ENCODE results near the gene PRPF19. TPM values are rescaled to one million over a fixed set of nuclear protein-coding genes. Genes with fewer than 3 reads are reported as not detected.

Gene PRPF19
- total and polyA plus RNA-seq, 2 donors (not counting 1 experiment from before 2014, with no cell fraction given), result 32.6 to 37.7 TPM

- no peak for DNase-seq (ENCODE audit: low read depth in 2 of 2)
- Histone ChIP-seq H4K20me1 (ENCODE audit: control insufficient read depth, extremely low read depth, insufficient read depth, low read length) (no peaks in the 10 kb centered on the region), H3K27ac (ENCODE audit: insufficient read depth, low read length) (no peak overlapping the region), H3K79me2 (ENCODE audit: control insufficient read depth, insufficient read depth, low read length) (no peaks in the 10 kb centered on the region), H3K4me3 (replicated peaks in 1 of 4; ENCODE audit: control extremely low read depth in 1 of 4, insufficient read depth in 1 of 4, low read depth in 3 of 4, low read length in 4 of 4) (no peak overlapping the region), H3K9me3 (ENCODE audit: control insufficient read depth, insufficient read depth, low read depth, low read length) (no peaks in the 10 kb centered on the region), H3K4me1 (ENCODE audit: control insufficient read depth, extremely low read depth, insufficient read depth, low read length) (no peaks in the 10 kb centered on the region), H3K27me3 (ENCODE audit: control insufficient read depth, insufficient read depth, low read length) (no peaks in the 10 kb centered on the region), H3K9ac (ENCODE audit: insufficient read depth, low read length) (no peak overlapping the region), H3K36me3 (ENCODE audit: control insufficient read depth, insufficient read depth, low read length) (peaks cover 4% of the 10 kb centered on the region), H3K4me2 (ENCODE audit: extremely low read depth, insufficient read depth, low read length) (no peak overlapping the region), H2AFZ (ENCODE audit: low read length) (no peak overlapping the region)
- no peak for TF ChIP-seq EZH2 (IDR thresholded peaks at IDR 0.05; ENCODE audit: low read length, missing control alignments)
- TF ChIP-seq CTCF (conservative IDR thresholded peaks at IDR 0.05 in 1 of 2, IDR thresholded peaks at IDR 0.05 in 1 of 2; ENCODE audit: low read depth in 1 of 2, low read length in 2 of 2), result no peak
Observed at GRCh38 chr11:60937144-60937527, 30.8 kb upstream of the PRPF19 start.

GRCh38 chr11:60936467-60937143 is 30.2 kb upstream of the PRPF19 start:
- Histone ChIP-seq H3K36me3 (ENCODE audit: control insufficient read depth, insufficient read depth, low read length) (peaks cover 2% of the 10 kb centered on the region), H3K27ac (ENCODE audit: insufficient read depth, low read length) (no peak overlapping the region), H3K9me3 (ENCODE audit: control insufficient read depth, insufficient read depth, low read depth, low read length) (no peaks in the 10 kb centered on the region), H3K4me1 (ENCODE audit: control insufficient read depth, extremely low read depth, insufficient read depth, low read length) (no peaks in the 10 kb centered on the region), H2AFZ (ENCODE audit: low read length) (no peak overlapping the region), H3K27me3 (ENCODE audit: control insufficient read depth, insufficient read depth, low read length) (no peaks in the 10 kb centered on the region), H4K20me1 (ENCODE audit: control insufficient read depth, extremely low read depth, insufficient read depth, low read length) (no peaks in the 10 kb centered on the region), H3K4me3 (replicated peaks in 1 of 4; ENCODE audit: control extremely low read depth in 1 of 4, insufficient read depth in 1 of 4, low read depth in 3 of 4, low read length in 4 of 4) (no peak overlapping the region), H3K4me2 (ENCODE audit: extremely low read depth, insufficient read depth, low read length) (no peak overlapping the region), H3K79me2 (ENCODE audit: control insufficient read depth, insufficient read depth, low read length) (no peaks in the 10 kb centered on the region), H3K9ac (ENCODE audit: insufficient read depth, low read length) (no peak overlapping the region)
- TF ChIP-seq EZH2 (IDR thresholded peaks at IDR 0.05; ENCODE audit: low read length, missing control alignments), result no peak
- no peak for DNase-seq (ENCODE audit: low read depth in 2 of 2)

- Histone ChIP-seq H3K36me3 (ENCODE audit: control insufficient read depth, insufficient read depth, low read length) (no peaks in the 10 kb centered on the region), H3K4me2 (ENCODE audit: extremely low read depth, insufficient read depth, low read length) (no peak overlapping the region), H3K9me3 (ENCODE audit: control insufficient read depth, insufficient read depth, low read depth, low read length) (no peaks in the 10 kb centered on the region), H3K9ac (ENCODE audit: insufficient read depth, low read length) (no peak overlapping the region), H4K20me1 (ENCODE audit: control insufficient read depth, extremely low read depth, insufficient read depth, low read length) (no peaks in the 10 kb centered on the region), H2AFZ (ENCODE audit: low read length) (no peak overlapping the region), H3K4me3 (replicated peaks in 1 of 4; ENCODE audit: control extremely low read depth in 1 of 4, insufficient read depth in 1 of 4, low read depth in 3 of 4, low read length in 4 of 4) (no peak overlapping the region), H3K4me1 (ENCODE audit: control insufficient read depth, extremely low read depth, insufficient read depth, low read length) (no peaks in the 10 kb centered on the region), H3K27me3 (ENCODE audit: control insufficient read depth, insufficient read depth, low read length) (no peaks in the 10 kb centered on the region), H3K27ac (ENCODE audit: insufficient read depth, low read length) (no peak overlapping the region), H3K79me2 (ENCODE audit: control insufficient read depth, insufficient read depth, low read length) (no peaks in the 10 kb centered on the region)
- DNase-seq (ENCODE audit: low read depth in 2 of 2), result no peak
- TF ChIP-seq EZH2 (IDR thresholded peaks at IDR 0.05; ENCODE audit: low read length, missing control alignments), result no peak
- no peak for TF ChIP-seq CTCF (conservative IDR thresholded peaks at IDR 0.05 in 1 of 2, IDR thresholded peaks at IDR 0.05 in 1 of 2; ENCODE audit: low read depth in 1 of 2, low read length in 2 of 2)
Observed at GRCh38 chr11:60935676-60936442, 29.5 kb upstream of the PRPF19 start.

Data from fibroblast of lung (primary cell).